Nephron progenitor cell (in vitro differentiated cells): ENCODE results near the gene PRKG1.

Experiments used
- DNase-seq: peaks from one replicate; pipeline ENCODE4 v3.0.0; 2021
- H3K27ac Mint-ChIP-seq: 2 replicates; pipeline ENCODE4 v1.8.0; 2021; ENCODE audit warnings: mild to moderate bottlenecking, moderate library complexity, mixed read lengths
- H3K27me3 Mint-ChIP-seq: 2 replicates; pipeline ENCODE4 v1.8.0; 2021; ENCODE audit warnings: mild to moderate bottlenecking, low read depth, mixed read lengths; ENCODE audit not compliant: poor library complexity
- H3K36me3 Mint-ChIP-seq: 2 replicates; pipeline ENCODE4 v1.8.0; 2021; ENCODE audit warnings: low read depth, mixed read lengths
- H3K4me1 Mint-ChIP-seq: 2 replicates; pipeline ENCODE4 v1.8.0; 2021; ENCODE audit warnings: mixed read lengths
- H3K4me3 Mint-ChIP-seq: 2 replicates; pipeline ENCODE4 v1.8.0; 2021; ENCODE audit warnings: mild to moderate bottlenecking, moderate library complexity, mixed read lengths
- H3K9me3 Mint-ChIP-seq: 2 replicates; pipeline ENCODE4 v1.8.0; 2021; ENCODE audit warnings: mild to moderate bottlenecking, moderate library complexity, mixed read lengths
- CTCF ChIP-seq: fragments of 200-600 bp; sonication (generic); IDR thresholded peaks from 2 replicates; pipeline ENCODE4 v1.5.0; 2021; ENCODE audit warnings: antibody characterized with exemption

PRKG1 gene

GRCh38 chr10:51241461-51241860 lies 167.2 kb downstream of the PRKG1 start:
- Mint-ChIP-seq H3K27me3 (no peaks in the 10 kb centered on the region), H3K4me3 (no peak overlapping the region), H3K9me3 (no peaks in the 10 kb centered on the region), H3K4me1 (peaks cover 63% of the 10 kb centered on the region), H3K36me3 (no peaks in the 10 kb centered on the region), H3K27ac (peak overlapping the region; percentile 80)
- no peak for TF ChIP-seq CTCF
- no peak for DNase-seq

GRCh38 chr10:51242393-51242792 lies 168.1 kb downstream of the PRKG1 start:
- DNase-seq = no peak

GRCh38 chr10:51244309-51244708 lies 170.0 kb downstream of the PRKG1 start:
- TF ChIP-seq CTCF = no peak
- Mint-ChIP-seq H3K36me3 (no peaks in the 10 kb centered on the region), H3K4me3 (peak overlapping the region; percentile 47), H3K9me3 (no peaks in the 10 kb centered on the region), H3K27me3 (no peaks in the 10 kb centered on the region), H3K27ac (peak overlapping the region; percentile 76), H3K4me1 (peaks cover 78% of the 10 kb centered on the region)
- no peak for DNase-seq

More at GRCh38 chr10:51242393-51242792, 168.1 kb downstream of the PRKG1 start:
- H3K27me3 Mint-ChIP-seq = no peaks in the 10 kb centered on the region
- no peak for TF ChIP-seq CTCF
- no peaks in the 10 kb centered on the region for H3K9me3 Mint-ChIP-seq
- H3K4me1 Mint-ChIP-seq = peaks cover 70% of the 10 kb centered on the region
- peak overlapping the region; percentile 70 for H3K27ac Mint-ChIP-seq
- H3K36me3 Mint-ChIP-seq = no peaks in the 10 kb centered on the region
- no peak overlapping the region for H3K4me3 Mint-ChIP-seq

GRCh38 chr10:51244748-51245490 lies 170.6 kb downstream of the PRKG1 start:
- Mint-ChIP-seq H3K36me3 (no peaks in the 10 kb centered on the region), H3K9me3 (no peaks in the 10 kb centered on the region), H3K4me1 (peaks cover 79% of the 10 kb centered on the region), H3K27ac (peak overlapping the region; percentile 77), H3K27me3 (no peaks in the 10 kb centered on the region), H3K4me3 (peak overlapping the region; percentile 47)
- peak; percentile 5 for DNase-seq
- no peak for TF ChIP-seq CTCF

- no peaks in the 10 kb centered on the region for H3K9me3 Mint-ChIP-seq
- H3K27me3 Mint-ChIP-seq = no peaks in the 10 kb centered on the region
- DNase-seq = no peak
- peaks cover 81% of the 10 kb centered on the region for H3K4me1 Mint-ChIP-seq
- H3K27ac Mint-ChIP-seq = no peak overlapping the region
- TF ChIP-seq CTCF = no peak
- H3K4me3 Mint-ChIP-seq = no peak overlapping the region
- no peaks in the 10 kb centered on the region for H3K36me3 Mint-ChIP-seq
Observed at GRCh38 chr10:51246156-51246555, 171.9 kb downstream of the PRKG1 start.
